GM23338 (cell line): ENCODE measurements around the gene MYO1A.

Source experiments
- CTCF ChIP-seq, 2 experiments: fragments of 200-600 bp in 1 of 2; sonication (generic) in 1 of 2; conservative IDR thresholded peaks; 2 replicates each; pipeline versions ENCODE4 v1.5.1 to v1.6.1; 2016 to 2017; ENCODE audit warnings: antibody characterized with exemption in 2 of 2, low read depth in 2 of 2, mild to moderate bottlenecking in 2 of 2, moderate library complexity in 1 of 2
- EZH2 ChIP-seq: fragments of 200-600 bp; sonication (generic); IDR thresholded peaks from one replicate; pipeline ENCODE4 v1.8.0; 2017; ENCODE audit warnings: antibody characterized with exemption, mild to moderate bottlenecking, low read depth; ENCODE audit not compliant: unreplicated experiment
- EZH2phosphoT487 ChIP-seq: fragments of 200-600 bp; sonication (generic); IDR thresholded peaks from one replicate; pipeline ENCODE4 v1.8.1; 2018; ENCODE audit warnings: antibody characterized with exemption; ENCODE audit not compliant: unreplicated experiment
- JUNB ChIP-seq: IDR thresholded peaks from one replicate; pipeline ENCODE4 v1.6.1; 2016; ENCODE audit warnings: antibody characterized with exemption; ENCODE audit not compliant: unreplicated experiment
- POLR2AphosphoS5 ChIP-seq: IDR thresholded peaks from 2 replicates; pipeline ENCODE4 v1.6.1; 2016; ENCODE audit warnings: antibody characterized with exemption, low read depth
- REST ChIP-seq: IDR thresholded peaks from one replicate; pipeline ENCODE4 v1.6.1; 2018; ENCODE audit warnings: antibody characterized with exemption; ENCODE audit not compliant: unreplicated experiment
- ZNF462 ChIP-seq: fragments of 250-450 bp; sonication (Bioruptor Pico); IDR thresholded peaks from 2 replicates; pipeline ENCODE4 v1.5.0; 2020; ENCODE audit warnings: mild to moderate bottlenecking, moderate library complexity

- no peak for TF ChIP-seq ZNF462 (CRISPR knock-in tag)
- TF ChIP-seq CTCF (conservative IDR thresholded peaks at IDR 0.05; ENCODE audit: low read depth in 2 of 2), result no peak
- no peak for TF ChIP-seq REST
- TF ChIP-seq POLR2AphosphoS5, result no peak
- TF ChIP-seq JUNB, result no peak
- no peak for TF ChIP-seq EZH2
- TF ChIP-seq EZH2phosphoT487, result no peak
Observed at GRCh38 chr12:57027805-57028153, 22.1 kb downstream of the MYO1A start.
